H9 (cell line): ENCODE measurements around the gene BPIFB2. TPM values are rescaled to one million over a fixed set of nuclear protein-coding genes. Genes with fewer than 3 reads are reported as not detected.

Source experiments
- DNase-seq: peaks from one replicate; pipeline ENCODE4 v3.0.0-alpha.2; 2017
- H2AFZ ChIP-seq: one replicate; pipeline ENCODE4 v1.6.1; 2013; ENCODE audit warnings: mild to moderate bottlenecking, low read length, control low read depth, moderate library complexity
- H2AK5ac ChIP-seq: 2 replicates; pipeline ENCODE4 v1.6.1; 2013; ENCODE audit warnings: low read length, control low read depth, mixed read lengths; ENCODE audit not compliant: insufficient read length
- H2BK120ac ChIP-seq: one replicate; pipeline ENCODE4 v1.6.1; 2013; ENCODE audit warnings: low read depth, mild to moderate bottlenecking, low read length, control low read depth, inconsistent platforms; ENCODE audit not compliant: poor library complexity, severe bottlenecking
- H2BK12ac ChIP-seq: 2 replicates; pipeline ENCODE4 v1.6.1; 2013; ENCODE audit warnings: low read length, control low read depth, mixed read lengths, low read depth; ENCODE audit not compliant: insufficient read length
- H2BK15ac ChIP-seq: 2 replicates; pipeline ENCODE4 v1.6.1; 2013; ENCODE audit warnings: low read depth, low read length, control low read depth
- H2BK20ac ChIP-seq: one replicate; pipeline ENCODE4 v1.6.1; 2013; ENCODE audit warnings: low read depth, mild to moderate bottlenecking, low read length, control low read depth, inconsistent platforms; ENCODE audit not compliant: poor library complexity, severe bottlenecking
- H2BK5ac ChIP-seq: 2 replicates; pipeline ENCODE4 v1.6.1; 2013; ENCODE audit warnings: low read length, control low read depth, mixed read lengths; ENCODE audit not compliant: insufficient read length
- H3K14ac ChIP-seq: 2 replicates; pipeline ENCODE4 v1.6.1; 2013; ENCODE audit warnings: low read length, control low read depth; ENCODE audit not compliant: insufficient read depth
- H3K18ac ChIP-seq: 2 replicates; pipeline ENCODE4 v1.6.1; 2013; ENCODE audit warnings: low read depth, mild to moderate bottlenecking, mixed read lengths, low read length, control low read depth; ENCODE audit not compliant: insufficient read length
- H3K23ac ChIP-seq: 2 replicates; pipeline ENCODE4 v1.6.1; 2013; ENCODE audit warnings: low read length, control low read depth, mixed read lengths, low read depth; ENCODE audit not compliant: insufficient read length
- H3K23me2 ChIP-seq: 2 replicates; pipeline ENCODE4 v1.6.1; 2013; ENCODE audit warnings: low read depth, mild to moderate bottlenecking, mixed read lengths, low read length, control low read depth; ENCODE audit not compliant: insufficient read length, poor library complexity, severe bottlenecking
- H3K27ac ChIP-seq: 2 replicates; pipeline ENCODE4 v1.5.1; 2013; ENCODE audit warnings: low read length, control low read depth, mixed read lengths, low read depth; ENCODE audit not compliant: insufficient read length
- H3K27me3 ChIP-seq: 2 replicates; pipeline ENCODE4 v1.6.1; 2013; ENCODE audit warnings: low read length, control low read depth, inconsistent platforms; ENCODE audit not compliant: insufficient read depth
- H3K4ac ChIP-seq: 2 replicates; pipeline ENCODE4 v1.6.1; 2013; ENCODE audit warnings: low read depth, mild to moderate bottlenecking, control low read depth, inconsistent platforms, low read length, moderate library complexity
- H3K4me1 ChIP-seq: 2 replicates; pipeline ENCODE4 v1.6.1; 2013; ENCODE audit warnings: low read length, control low read depth, inconsistent platforms; ENCODE audit not compliant: insufficient read depth
- H3K4me2 ChIP-seq: 2 replicates; pipeline ENCODE4 v1.6.1; 2013; ENCODE audit warnings: low read length, control low read depth, mixed read lengths; ENCODE audit not compliant: insufficient read length, insufficient read depth
- H3K56ac ChIP-seq: 2 replicates; pipeline ENCODE4 v1.6.1; 2013; ENCODE audit warnings: low read depth, mild to moderate bottlenecking, mixed read lengths, low read length, control low read depth; ENCODE audit not compliant: insufficient read length
- H3K79me1 ChIP-seq: 2 replicates; pipeline ENCODE4 v1.6.1; 2013; ENCODE audit warnings: low read depth, mild to moderate bottlenecking, moderate library complexity, low read length, control low read depth, inconsistent platforms; ENCODE audit not compliant: insufficient read depth, poor library complexity, severe bottlenecking
- H3K79me2 ChIP-seq: 2 replicates; pipeline ENCODE4 v1.6.1; 2013; ENCODE audit warnings: low read length, control low read depth, inconsistent platforms; ENCODE audit not compliant: insufficient read depth
- H3K9ac ChIP-seq: 2 replicates; pipeline ENCODE4 v1.6.1; 2013; ENCODE audit warnings: low read length, control low read depth, mixed read lengths; ENCODE audit not compliant: insufficient read length; ENCODE audit errors: extremely low read depth
- H3K9me3 ChIP-seq: one replicate; pipeline ENCODE4 v1.6.1; 2013; ENCODE audit warnings: low read depth, low read length, inconsistent platforms; ENCODE audit not compliant: control insufficient read depth
- H3T11ph ChIP-seq: one replicate; pipeline ENCODE4 v1.6.1; 2013; ENCODE audit warnings: mild to moderate bottlenecking, low read length, control low read depth, inconsistent platforms
- H4K20me1 ChIP-seq: one replicate; pipeline ENCODE4 v1.6.1; 2013; ENCODE audit not compliant: control insufficient read depth, insufficient read length, insufficient read depth
- H4K5ac ChIP-seq: 2 replicates; pipeline ENCODE4 v1.6.1; 2013; ENCODE audit warnings: low read depth, mild to moderate bottlenecking, mixed read lengths, low read length, control low read depth; ENCODE audit not compliant: insufficient read length
- H4K8ac ChIP-seq: replicated peaks from 2 replicates; pipeline ENCODE4 v1.6.1; 2013; ENCODE audit warnings: low read length, control low read depth, mixed read lengths, low read depth; ENCODE audit not compliant: insufficient read length
- H4K91ac ChIP-seq: 2 replicates; pipeline ENCODE4 v1.6.1; 2013; ENCODE audit warnings: low read depth, mild to moderate bottlenecking, moderate library complexity, mixed read lengths, low read length, control low read depth; ENCODE audit not compliant: insufficient read length
- H3K27ac Mint-ChIP-seq, 3 experiments: 2 replicates in 2 of 3; 3 replicates in 1 of 3; pipeline ENCODE4 v1.8.0; 2020 to 2021; ENCODE audit warnings: mixed read lengths in 3 of 3, mild to moderate bottlenecking in 1 of 3, moderate library complexity in 1 of 3
- H3K27me3 Mint-ChIP-seq: 2 replicates; pipeline ENCODE4 v1.8.0; 2021; ENCODE audit warnings: low read depth, mild to moderate bottlenecking, moderate library complexity, mixed read lengths
- H3K36me3 Mint-ChIP-seq, 3 experiments: 2 replicates in 2 of 3; 3 replicates in 1 of 3; pipeline ENCODE4 v1.8.0; 2020 to 2021; ENCODE audit warnings: low read depth in 3 of 3, mixed read lengths in 3 of 3; ENCODE audit not compliant: insufficient read depth in 1 of 3
- H3K4me1 Mint-ChIP-seq, 2 experiments: 2 replicates each; pipeline ENCODE4 v1.8.0; 2020; ENCODE audit warnings: mixed read lengths in 2 of 2
- H3K4me3 Mint-ChIP-seq, 2 experiments: 2 replicates in 1 of 2; 3 replicates in 1 of 2; pipeline ENCODE4 v1.8.0; 2020 to 2021; ENCODE audit warnings: mild to moderate bottlenecking in 2 of 2, mixed read lengths in 2 of 2, moderate library complexity in 1 of 2
- H3K9me3 Mint-ChIP-seq, 2 experiments: 2 replicates in 1 of 2; 3 replicates in 1 of 2; pipeline ENCODE4 v1.8.0; 2020; ENCODE audit warnings: mild to moderate bottlenecking in 2 of 2, mixed read lengths in 2 of 2, moderate library complexity in 1 of 2
- WGBS: extraction: QIAGEN DNeasy Blood & Tissue Kit; methylation state at CpG from one replicate; pipeline ENCODE4 v1.1.7; 2013; ENCODE audit warnings: missing lambda C conversion rate, low lambda C conversion rate, mixed read lengths; ENCODE audit not compliant: insufficient read length; ENCODE audit errors: extremely low coverage; 5-methylcytosine and 5-hydroxymethylcytosine counted together
- total RNA-seq: library from RNA; stranded (reverse); gene quantifications from 2 replicates; pipeline ENCODE4 v1.2.1, GENCODE V29; 2021
- TF ChIP-seq, protein P1 (sequence below): fragments of 200-600 bp; sonication (generic); conservative IDR thresholded peaks from 3 replicates; pipeline ENCODE4 v1.8.0; 2021; ENCODE audit warnings: antibody characterized with exemption, mild to moderate bottlenecking

The BPIFB2 gene
- total RNA-seq, 1 experiment from 2014 or later = not detected

- Histone ChIP-seq H3K79me1 (no peaks in the 10 kb centered on the region), H3K23ac (no peak overlapping the region), H3K56ac (no peak overlapping the region), H4K5ac (no peak overlapping the region), H2BK20ac (no peak overlapping the region), H4K20me1 (no peaks in the 10 kb centered on the region), H2BK120ac (no peak overlapping the region), H3K9ac (no peak overlapping the region), H3K4me1 (no peaks in the 10 kb centered on the region), H3K14ac (no peak overlapping the region), H3K79me2 (no peaks in the 10 kb centered on the region), H2BK12ac (no peak overlapping the region), H2BK15ac (no peak overlapping the region), H3T11ph (no peak overlapping the region), H2BK5ac (no peak overlapping the region), H4K8ac (no peak overlapping the region), H3K4me2 (no peak overlapping the region), H2AK5ac (no peak overlapping the region), H3K23me2 (no peaks in the 10 kb centered on the region), H3K27ac (no peak overlapping the region), H3K18ac (no peak overlapping the region), H3K27me3 (no peaks in the 10 kb centered on the region), H2AFZ (no peak overlapping the region), H4K91ac (no peak overlapping the region), H3K9me3 (no peaks in the 10 kb centered on the region), H3K4ac (no peak overlapping the region)
- Mint-ChIP-seq H3K36me3 (no peaks in the 10 kb centered on the region), H3K4me3 (no peak overlapping the region), H3K27me3 (peaks cover 2% of the 10 kb centered on the region), H3K27ac (peak overlapping the region in 1 of 3 experiments; percentile 40; a peak in 1 of 7 replicates), H3K9me3 (no peaks in the 10 kb centered on the region), H3K4me1 (peaks cover 5 to 8% of the 10 kb centered on the region in 2 experiments; a peak in 2 of 4 replicates)
- no CpG with 5 or more reads among the region's 10 CpGs for WGBS
- DNase-seq = no peak
- TF ChIP-seq, protein P1, sequence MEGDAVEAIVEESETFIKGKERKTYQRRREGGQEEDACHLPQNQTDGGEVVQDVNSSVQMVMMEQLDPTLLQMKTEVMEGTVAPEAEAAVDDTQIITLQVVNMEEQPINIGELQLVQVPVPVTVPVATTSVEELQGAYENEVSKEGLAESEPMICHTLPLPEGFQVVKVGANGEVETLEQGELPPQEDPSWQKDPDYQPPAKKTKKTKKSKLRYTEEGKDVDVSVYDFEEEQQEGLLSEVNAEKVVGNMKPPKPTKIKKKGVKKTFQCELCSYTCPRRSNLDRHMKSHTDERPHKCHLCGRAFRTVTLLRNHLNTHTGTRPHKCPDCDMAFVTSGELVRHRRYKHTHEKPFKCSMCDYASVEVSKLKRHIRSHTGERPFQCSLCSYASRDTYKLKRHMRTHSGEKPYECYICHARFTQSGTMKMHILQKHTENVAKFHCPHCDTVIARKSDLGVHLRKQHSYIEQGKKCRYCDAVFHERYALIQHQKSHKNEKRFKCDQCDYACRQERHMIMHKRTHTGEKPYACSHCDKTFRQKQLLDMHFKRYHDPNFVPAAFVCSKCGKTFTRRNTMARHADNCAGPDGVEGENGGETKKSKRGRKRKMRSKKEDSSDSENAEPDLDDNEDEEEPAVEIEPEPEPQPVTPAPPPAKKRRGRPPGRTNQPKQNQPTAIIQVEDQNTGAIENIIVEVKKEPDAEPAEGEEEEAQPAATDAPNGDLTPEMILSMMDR = no peak
These were observed 24.7 kb upstream of the BPIFB2 start for GRCh38 chr20:32982617-32983458.
